ENCODE measurements around the gene NAT16. TPM values are rescaled to one million over a fixed set of nuclear protein-coding genes. Genes with fewer than 3 reads are reported as not detected.

NAT16 gene
- total RNA-seq, 1 experiment from 2014 or later: not detected

GRCh38 chr7:101159696-101160674 lies 20.1 kb downstream of the NAT16 start:
- POLR2A ChIA-PET: interaction anchor here (0.6 kb wide), 1 partner anchor 114 kb away, joined by 3 read pairs; no protein-coding TSS in a partner anchor
- CTCF ChIA-PET: interaction anchor here (0.7 kb wide), 1 partner anchor 11 kb away, joined by 3 read pairs; no protein-coding TSS in a partner anchor
- no peak for TF ChIP-seq CTCF (IDR thresholded peaks at IDR 0.05; ENCODE audit: insufficient read depth in 1 of 2, low read depth in 1 of 2, low read length in 1 of 2, severe bottlenecking in 1 of 2, unreplicated experiment in 1 of 2)
- peaks cover 40% of the 10 kb centered on the region for H3K36me3 Mint-ChIP-seq (ENCODE audit: insufficient read depth, unreplicated experiment)
- no peak overlapping the region for H3K4me3 ChIP-seq (ENCODE audit: low read depth, low read length)
- intact Hi-C loops (cut with micrococcal nuclease; ENCODE audit: unreplicated experiment): no loop called here
- peaks cover 15% of the 10 kb centered on the region for H3K4me1 Mint-ChIP-seq (ENCODE audit: low read depth, unreplicated experiment)
- H3K27me3 ChIP-seq (replicated peaks; ENCODE audit: control insufficient read depth, insufficient read depth, low read length): no peaks in the 10 kb centered on the region
- H3K27me3 Mint-ChIP-seq (ENCODE audit: insufficient read depth, unreplicated experiment): no peaks in the 10 kb centered on the region
- no peak for DNase-seq
- peaks cover 40% of the 10 kb centered on the region for H3K4me1 ChIP-seq
- no peak overlapping the region for H3K27ac Mint-ChIP-seq (ENCODE audit: unreplicated experiment)
- H3K9me3 ChIP-seq: no peaks in the 10 kb centered on the region
- peaks cover 4% of the 10 kb centered on the region; the same call in 1 of the 2 replicates for H3K36me3 ChIP-seq (ENCODE audit: control insufficient read depth, insufficient read depth, low read length)
- no peak overlapping the region for H3K4me3 Mint-ChIP-seq (ENCODE audit: unreplicated experiment)
- no TSS peak for BruUV-seq (replicated peaks)
- no peaks in the 10 kb centered on the region for H3K9me3 Mint-ChIP-seq (ENCODE audit: unreplicated experiment)

- Histone ChIP-seq H3K27me3 (replicated peaks; ENCODE audit: control insufficient read depth, insufficient read depth, low read length) (no peaks in the 10 kb centered on the region), H3K36me3 (ENCODE audit: control insufficient read depth, insufficient read depth, low read length) (peaks cover 4% of the 10 kb centered on the region; the same call in 1 of the 2 replicates), H3K9me3 (no peaks in the 10 kb centered on the region), H3K4me1 (peaks cover 24% of the 10 kb centered on the region), H3K4me3 (ENCODE audit: low read depth, low read length) (no peak overlapping the region)
- Mint-ChIP-seq H3K4me3 (ENCODE audit: unreplicated experiment) (no peak overlapping the region), H3K9me3 (ENCODE audit: unreplicated experiment) (no peaks in the 10 kb centered on the region), H3K4me1 (ENCODE audit: low read depth, unreplicated experiment) (peaks cover 22% of the 10 kb centered on the region), H3K27ac (ENCODE audit: unreplicated experiment) (peak overlapping the region; percentile 30), H3K27me3 (ENCODE audit: insufficient read depth, unreplicated experiment) (peaks cover 3% of the 10 kb centered on the region), H3K36me3 (ENCODE audit: insufficient read depth, unreplicated experiment) (peaks cover 37% of the 10 kb centered on the region)
- BruUV-seq (replicated peaks): no TSS peak
- ChIA-PET CTCF (interaction anchor here (0.6 to 2.3 kb wide), 3 partner anchors 13 to 84 kb away, joined by 3 to 13 read pairs (median 4); no protein-coding TSS in a partner anchor), POLR2A (no interaction called here)
- intact Hi-C loops (cut with micrococcal nuclease; ENCODE audit: unreplicated experiment): no loop called here
- TF ChIP-seq CTCF (IDR thresholded peaks at IDR 0.05; ENCODE audit: insufficient read depth in 1 of 2, low read depth in 1 of 2, low read length in 1 of 2, severe bottlenecking in 1 of 2, unreplicated experiment in 1 of 2): no peak
- peak in 1 of 2 experiments; percentile 71 for DNase-seq
These were observed 23.1 kb downstream of the NAT16 start for GRCh38 chr7:101156866-101157589.

- POLR2A ChIA-PET: no interaction called here
- peaks cover 4% of the 10 kb centered on the region; the same call in 1 of the 2 replicates for H3K36me3 ChIP-seq (ENCODE audit: control insufficient read depth, insufficient read depth, low read length)
- H3K9me3 ChIP-seq: no peaks in the 10 kb centered on the region
- no peak overlapping the region for H3K4me3 Mint-ChIP-seq (ENCODE audit: unreplicated experiment)
- TF ChIP-seq CTCF (IDR thresholded peaks at IDR 0.05; ENCODE audit: insufficient read depth in 1 of 2, low read depth in 1 of 2, low read length in 1 of 2, severe bottlenecking in 1 of 2, unreplicated experiment in 1 of 2): no peak
- no peak overlapping the region for H3K27ac Mint-ChIP-seq (ENCODE audit: unreplicated experiment)
- no peak overlapping the region for H3K4me3 ChIP-seq (ENCODE audit: low read depth, low read length)
- peaks cover 16% of the 10 kb centered on the region for H3K4me1 ChIP-seq
- H3K9me3 Mint-ChIP-seq (ENCODE audit: unreplicated experiment): no peaks in the 10 kb centered on the region
- H3K27me3 Mint-ChIP-seq (ENCODE audit: insufficient read depth, unreplicated experiment): peaks cover 3% of the 10 kb centered on the region
- DNase-seq: no peak
- no peaks in the 10 kb centered on the region for H3K27me3 ChIP-seq (replicated peaks; ENCODE audit: control insufficient read depth, insufficient read depth, low read length)
- H3K36me3 Mint-ChIP-seq (ENCODE audit: insufficient read depth, unreplicated experiment): peaks cover 37% of the 10 kb centered on the region
- CTCF ChIA-PET: interaction anchor here (0.6 to 2.3 kb wide), 2 partner anchors 12 to 56 kb away, joined by 3 to 13 read pairs; no protein-coding TSS in a partner anchor
- intact Hi-C loops (cut with micrococcal nuclease; ENCODE audit: unreplicated experiment): no loop called here
- H3K4me1 Mint-ChIP-seq (ENCODE audit: low read depth, unreplicated experiment): peaks cover 22% of the 10 kb centered on the region
- no TSS peak for BruUV-seq (replicated peaks)
These were observed 23.8 kb downstream of the NAT16 start for GRCh38 chr7:101156277-101156676.
